GM18868 (cell line): ENCODE data around the gene SPECC1L.
"Not testable (repeated sequence)": the region's sequence is repeated elsewhere in the genome, so short reads cannot be mapped to it uniquely, and the experiment has no call there.

Experiments
- ATAC-seq: cut with Tn5 transposase; IDR thresholded peaks from one replicate; pipeline ENCODE4 v1.9.1; 2021; ENCODE audit warnings: mild to moderate bottlenecking, moderate library complexity; ENCODE audit not compliant: unreplicated experiment

SPECC1L gene

GRCh38 chr22:24247011-24247507 lies 23.6 kb upstream of the SPECC1L start:
- ATAC-seq = no peak

- no peak for ATAC-seq
These were observed 22.9 kb upstream of the SPECC1L start for GRCh38 chr22:24247564-24248344.

GRCh38 chr22:24248611-24249010 lies 22.0 kb upstream of the SPECC1L start:
- ATAC-seq = not testable (repeated sequence)

GRCh38 chr22:24249413-24249812 lies 21.2 kb upstream of the SPECC1L start:
- not testable (repeated sequence) for ATAC-seq

GRCh38 chr22:24251286-24251685 lies 19.3 kb upstream of the SPECC1L start:
- ATAC-seq = not testable (repeated sequence)

- not testable (repeated sequence) for ATAC-seq
These were observed 17.5 kb upstream of the SPECC1L start for GRCh38 chr22:24253126-24253525.

GRCh38 chr22:24256136-24256535 lies 14.5 kb upstream of the SPECC1L start:
- ATAC-seq = not testable (repeated sequence)

GRCh38 chr22:24256736-24257135 lies 13.9 kb upstream of the SPECC1L start:
- ATAC-seq = not testable (repeated sequence)

GRCh38 chr22:24259459-24259858 lies 11.2 kb upstream of the SPECC1L start:
- not testable (repeated sequence) for ATAC-seq

GRCh38 chr22:24262185-24262749 lies 8.4 kb upstream of the SPECC1L start:
- not testable (repeated sequence) for ATAC-seq

GRCh38 chr22:24263479-24263878 lies 7.2 kb upstream of the SPECC1L start:
- not testable (repeated sequence) for ATAC-seq

GRCh38 chr22:24264329-24264896 lies 6.2 kb upstream of the SPECC1L start:
- not testable (repeated sequence) for ATAC-seq

GRCh38 chr22:24265734-24266133 lies 4.9 kb upstream of the SPECC1L start:
- ATAC-seq = no peak

GRCh38 chr22:24266495-24266894 lies 4.1 kb upstream of the SPECC1L start:
- ATAC-seq = not testable (repeated sequence)

- no peak for ATAC-seq
These were observed 789 bp downstream of the SPECC1L start for GRCh38 chr22:24271386-24271854.

- not testable (repeated sequence) for ATAC-seq
These were observed 2.4 kb downstream of the SPECC1L start for GRCh38 chr22:24273031-24273430.

GRCh38 chr22:24273906-24274305 lies 3.3 kb downstream of the SPECC1L start:
- not testable (repeated sequence) for ATAC-seq

- ATAC-seq = not testable (repeated sequence)
These were observed 4.2 kb downstream of the SPECC1L start for GRCh38 chr22:24274696-24275405.

- not testable (repeated sequence) for ATAC-seq
These were observed 9.7 kb downstream of the SPECC1L start for GRCh38 chr22:24280363-24280762.

- ATAC-seq = no peak
These were observed 11.8 kb downstream of the SPECC1L start for GRCh38 chr22:24282401-24282800.

GRCh38 chr22:24284747-24285203 lies 14.1 kb downstream of the SPECC1L start:
- ATAC-seq = no peak
